Right cardiac atrium (tissue), 5 donors: ENCODE data around the gene AOPEP. TPM values are rescaled to one million over a fixed set of nuclear protein-coding genes. Genes with fewer than 3 reads are reported as not detected.

Experiments used
- ATAC-seq, 2 donors: fragments of 200-7000 bp; cut with Tn5 transposase; one replicate each; pipeline versions ENCODE4 v1.8.0 to v1.9.1; 2020; ENCODE audit warnings: moderate library complexity in 2 of 2, mild to moderate bottlenecking in 1 of 2
- DNase-seq, 3 donors: peaks; one replicate each; pipeline ENCODE4 v3.0.0-alpha.2; 2020
- H3K27ac ChIP-seq: one replicate; pipeline ENCODE4 v1.5.1; 2013; ENCODE audit warnings: mild to moderate bottlenecking, low read length, control low read depth, moderate library complexity
- H3K27me3 ChIP-seq: one replicate; pipeline ENCODE4 v1.6.1; 2013; ENCODE audit not compliant: control insufficient read depth, insufficient read depth
- H3K4me1 ChIP-seq: one replicate; pipeline ENCODE4 v1.6.1; 2013; ENCODE audit warnings: low read length; ENCODE audit not compliant: control insufficient read depth, insufficient read depth
- H3K4me3 ChIP-seq: one replicate; pipeline ENCODE4 v1.5.1; 2013; ENCODE audit warnings: low read length, control low read depth
- H3K9me3 ChIP-seq: one replicate; pipeline ENCODE4 v1.6.1; 2013; ENCODE audit warnings: low read length; ENCODE audit not compliant: control insufficient read depth
- WGBS: extraction: QIAGEN DNeasy Blood & Tissue Kit; methylation state at CpG from one replicate; pipeline ENCODE4 v1.1.7; 2013; 5-methylcytosine and 5-hydroxymethylcytosine counted together
- intact Hi-C, 4 donors: fragments of 100-400 bp; cut with DNase I; formaldehyde crosslinking; loops; one replicate each; pipeline versions ENCODE4 v1.11.0 to v1.14.0; 2022 to 2023
- polyA plus RNA-seq: library from polyadenylated mRNA; stranded (reverse); fragments of 200-250 nt; gene quantifications from one replicate; pipeline ENCODE4 v1.2.3, GENCODE V29; 2013
- total RNA-seq, 4 donors: library from RNA; stranded (reverse); fragmentation: NEBNext Ultra II Directional; extraction: Animal tissue kit (Norgen Biotek cat#: 25700); gene quantifications; one replicate each; pipeline ENCODE4 v1.2.1, GENCODE V29; 2021
- donor health status: healthy with polysubstance abuse.
- donor health status: DM: no; HTN: yes; CAD: no.
- donor health status: DM: no; HTN: no; CAD: no.
- donor health status: DM: no; HTN: yes; CAD: no; lungs with severe emphysema.
- donor health status: DM: yes; HTN: yes; CAD: no.

Gene AOPEP
- total and polyA plus RNA-seq, 5 donors, result 124 to 170 (median 154) TPM

DNA sequence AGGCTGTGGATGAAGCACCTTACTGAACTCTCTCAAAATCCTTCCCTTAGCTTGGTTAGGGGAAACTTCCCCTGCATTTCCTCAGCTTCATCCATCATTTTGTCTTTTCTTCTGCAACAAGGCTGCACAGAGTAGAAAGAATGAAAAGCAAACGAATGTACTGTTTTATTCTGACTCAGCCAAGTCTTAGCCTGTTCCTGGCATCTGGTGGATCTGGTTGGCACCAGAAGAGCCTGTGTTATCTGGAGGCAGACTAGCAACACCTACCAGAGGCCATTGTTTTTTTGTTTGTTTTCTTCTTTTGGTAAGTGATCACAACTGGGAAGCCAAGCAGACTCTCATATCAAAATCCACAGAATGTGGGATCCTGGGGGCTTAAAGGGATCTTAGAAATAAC is 390.3 kb downstream of the AOPEP start:
- intact Hi-C loops, result no loop called here
- Histone ChIP-seq H3K27me3 (no peaks in the 10 kb centered on the region), H3K27ac (no peak overlapping the region), H3K4me3 (no peak overlapping the region), H3K4me1 (peaks cover 4% of the 10 kb centered on the region), H3K9me3 (no peaks in the 10 kb centered on the region)
- 28% methylated on average over 1 of the region's 1 CpG for WGBS
- ATAC-seq (peak; percentile 22 to 36), DNase-seq (no peak)

DNA sequence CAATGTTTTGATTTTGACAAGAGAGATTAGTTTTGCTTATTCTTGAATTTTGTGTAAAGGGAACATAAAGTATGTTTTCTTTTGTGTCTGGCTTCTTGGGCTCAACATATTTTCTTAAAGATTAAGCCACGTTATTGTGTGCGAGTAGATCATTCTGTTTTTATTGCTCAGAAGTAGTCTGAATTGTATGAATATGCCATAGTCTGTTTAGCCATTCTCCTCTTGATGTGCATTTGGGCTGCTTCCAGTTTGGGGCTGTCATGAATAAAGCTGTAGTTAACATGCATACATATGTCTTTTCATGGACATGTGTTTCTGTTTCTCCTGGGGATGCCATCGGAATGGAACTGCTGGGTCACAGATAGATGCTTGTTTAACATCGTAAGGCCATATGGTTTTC is 392.1 kb downstream of the AOPEP start:
- Histone ChIP-seq H3K4me3 (no peak overlapping the region), H3K27ac (no peak overlapping the region), H3K9me3 (no peaks in the 10 kb centered on the region), H3K4me1 (peaks cover 4% of the 10 kb centered on the region), H3K27me3 (no peaks in the 10 kb centered on the region)
- DNase-seq (no peak), ATAC-seq (no peak)
- intact Hi-C loops, result no loop called here
- 59% methylated on average over 4 of the region's 4 CpGs for WGBS

DNA sequence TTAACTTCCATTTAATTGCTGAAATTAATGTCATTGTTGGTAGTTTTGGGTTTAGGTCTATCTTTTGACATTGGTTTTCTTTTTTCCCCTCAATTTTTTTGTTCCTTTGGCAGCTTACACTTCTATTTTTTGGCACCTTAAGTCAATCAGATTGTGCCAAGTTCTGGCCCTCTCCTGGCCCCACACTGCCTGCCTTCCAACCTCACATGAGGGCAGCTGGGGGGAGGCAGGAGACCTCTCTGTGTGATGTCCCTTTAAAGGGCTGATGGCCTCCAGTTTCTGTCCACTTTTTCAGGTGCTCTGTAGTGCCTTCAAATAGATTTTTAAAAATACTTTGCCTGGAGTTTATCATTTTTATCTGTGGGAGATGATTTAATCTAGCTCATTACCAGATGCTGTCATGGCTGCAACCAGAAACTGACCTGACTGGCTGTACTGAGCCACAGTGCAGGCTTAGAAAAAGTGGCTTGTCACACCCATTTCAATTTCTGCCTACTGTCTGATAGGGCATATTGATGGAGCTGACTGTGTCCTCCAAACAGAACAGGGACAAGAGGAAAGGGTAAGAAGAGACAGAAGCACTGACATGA is 394.4 kb downstream of the AOPEP start:
- no peaks in the 10 kb centered on the region for H3K9me3 ChIP-seq
- H3K27me3 ChIP-seq, result no peaks in the 10 kb centered on the region
- ATAC-seq, result no peak
- peaks cover 4% of the 10 kb centered on the region for H3K4me1 ChIP-seq
- H3K27ac ChIP-seq, result no peak overlapping the region
- no peak for DNase-seq
- H3K4me3 ChIP-seq, result no peak overlapping the region
- intact Hi-C loops, result no loop called here

DNA sequence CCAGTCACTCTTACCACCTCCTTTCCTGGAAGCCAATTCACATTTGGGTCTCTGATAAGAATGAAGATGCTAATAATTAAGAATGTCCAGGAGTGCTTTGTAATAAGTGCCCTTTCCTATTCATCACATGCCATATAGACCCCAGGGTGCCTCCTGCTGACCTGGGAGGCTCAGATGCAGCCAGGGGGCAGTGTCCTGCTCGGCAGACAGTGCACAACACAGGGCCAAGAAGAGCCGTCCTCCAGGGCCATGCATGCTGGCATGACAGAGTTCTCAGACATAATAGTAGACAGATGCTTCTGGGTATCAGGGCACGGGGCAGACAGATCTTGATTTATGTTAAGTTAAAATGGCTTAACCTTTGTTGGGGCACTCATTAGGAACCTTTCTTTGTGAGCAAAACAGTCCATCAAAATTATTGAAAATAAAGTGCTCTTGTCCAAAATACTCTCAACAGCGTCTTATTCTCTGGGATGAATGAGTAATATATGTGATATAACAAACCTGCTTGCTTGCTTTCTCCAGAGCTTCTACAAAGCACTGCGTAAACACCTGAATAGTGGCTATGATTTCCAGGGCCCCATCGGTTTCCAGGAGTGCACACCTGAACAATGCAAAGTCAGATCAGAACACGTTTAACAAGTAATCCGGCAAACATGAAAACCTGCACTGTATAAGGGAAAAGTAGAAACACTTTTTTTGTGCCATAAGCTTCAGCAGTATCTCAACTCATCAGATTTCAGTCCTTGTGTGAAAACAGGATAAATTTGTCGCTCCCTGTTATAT is 398.3 kb downstream of the AOPEP start:
- Histone ChIP-seq H3K4me1 (no peaks in the 10 kb centered on the region), H3K9me3 (no peaks in the 10 kb centered on the region), H3K27me3 (no peaks in the 10 kb centered on the region), H3K4me3 (no peak overlapping the region), H3K27ac (no peak overlapping the region)
- intact Hi-C loops, result loop anchor here in 3 of 4 donors (5.0 kb wide), 4 partner anchors 332 to 447 kb away; no protein-coding TSS in a partner anchor
- ATAC-seq (peak in 1 of 2 donors; percentile 16), DNase-seq (no peak)
- WGBS, result 84% methylated on average over 9 of the region's 9 CpGs

DNA sequence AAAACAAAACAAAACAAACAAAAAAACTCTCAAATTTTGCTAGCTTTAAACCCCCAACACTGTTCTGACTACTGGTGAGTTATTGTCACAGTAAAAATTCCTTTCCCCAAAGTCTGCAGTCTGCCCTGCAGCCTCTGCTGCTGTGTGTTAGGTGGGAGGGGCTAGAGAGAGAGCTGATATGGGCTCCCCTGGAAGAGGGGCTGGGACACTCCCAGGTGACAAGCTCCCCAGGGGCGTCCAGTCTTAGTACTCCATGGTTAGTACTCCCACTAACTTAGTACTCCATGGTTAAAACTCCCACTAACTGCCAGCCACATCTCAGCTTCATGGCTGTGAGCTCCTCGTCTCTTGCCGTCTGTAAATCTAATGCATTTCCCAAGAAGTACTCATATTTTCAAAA is 399.2 kb downstream of the AOPEP start:
- peak; percentile 8 to 12 for ATAC-seq
- Histone ChIP-seq H3K9me3 (no peaks in the 10 kb centered on the region), H3K27me3 (no peaks in the 10 kb centered on the region), H3K4me3 (no peak overlapping the region), H3K4me1 (no peaks in the 10 kb centered on the region), H3K27ac (no peak overlapping the region)
- DNase-seq, result no peak
- intact Hi-C loops, result loop anchor here in 3 of 4 donors (5.0 kb wide), 4 partner anchors 333 to 448 kb away; no protein-coding TSS in a partner anchor
- WGBS, result 72% methylated on average over 3 of the region's 3 CpGs

DNA sequence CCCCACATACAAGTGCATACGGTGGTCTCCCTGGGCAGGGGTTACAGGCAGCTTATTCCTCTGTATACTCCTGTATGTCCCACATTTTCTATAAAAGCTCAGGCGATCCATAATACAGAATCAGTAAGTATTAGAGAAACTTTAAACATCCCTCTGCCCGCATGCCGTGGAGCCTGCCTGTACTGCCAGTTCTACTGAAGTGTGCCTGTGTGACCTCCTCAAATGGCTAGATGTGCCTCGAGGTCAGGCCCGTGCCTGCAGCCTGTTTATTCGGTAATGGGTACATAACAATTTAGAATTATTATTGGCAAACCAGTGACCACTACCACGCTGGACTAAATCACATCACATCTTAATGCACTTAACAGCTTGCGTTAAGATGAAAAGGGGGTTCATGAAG is 400.2 kb downstream of the AOPEP start:
- H3K27ac ChIP-seq, result no peak overlapping the region
- intact Hi-C loops, result loop anchor here in 3 of 4 donors (5.0 kb wide), 4 partner anchors 334 to 449 kb away; no protein-coding TSS in a partner anchor
- H3K4me1 ChIP-seq, result no peaks in the 10 kb centered on the region

DNA sequence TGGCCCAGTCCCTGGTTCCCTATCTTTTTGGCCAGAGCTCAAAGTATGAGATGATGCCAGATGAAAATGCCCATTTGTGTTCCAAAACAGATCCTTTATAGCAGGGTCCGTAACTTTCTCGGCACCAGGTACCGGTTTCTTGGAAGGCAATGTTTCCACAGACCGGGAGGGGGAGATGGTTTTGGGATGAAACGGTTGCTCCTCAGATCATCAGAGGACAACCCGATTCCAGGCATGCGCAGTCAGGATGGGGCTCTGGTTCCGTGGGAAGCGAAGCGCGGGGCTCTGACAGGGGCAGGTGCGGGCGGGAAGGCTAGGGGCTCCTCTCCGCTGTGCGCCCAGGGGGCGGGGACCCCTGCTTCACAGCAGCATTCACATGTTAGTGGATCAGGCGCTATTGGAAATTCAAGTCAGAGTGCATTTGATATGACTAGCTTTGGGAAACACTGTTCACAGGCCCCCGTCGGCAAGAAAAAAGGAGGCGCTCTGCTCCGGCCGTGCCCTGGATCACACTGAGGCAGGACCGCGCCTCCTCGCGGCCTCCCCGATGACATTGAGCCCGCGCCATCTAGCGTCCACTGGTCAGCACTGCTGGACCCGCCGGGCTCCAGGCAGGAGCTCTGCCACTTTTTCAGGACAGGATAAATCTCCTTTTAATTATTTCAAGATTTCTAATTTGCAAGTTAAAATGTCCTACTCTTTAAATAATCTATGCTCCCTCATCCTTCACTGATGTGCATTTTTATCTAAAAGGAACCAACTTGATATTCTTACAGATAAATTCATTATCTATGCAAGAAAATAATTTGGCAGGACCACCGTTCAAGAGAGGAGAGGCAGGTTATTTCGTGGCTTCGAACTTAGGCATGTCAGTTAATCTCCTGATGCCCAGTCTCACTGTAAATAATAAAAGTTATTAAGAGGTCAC is 401.0 kb downstream of the AOPEP start:
- Histone ChIP-seq H3K27me3 (no peaks in the 10 kb centered on the region), H3K9me3 (no peaks in the 10 kb centered on the region), H3K4me3 (peak overlapping the region; percentile 34), H3K4me1 (no peaks in the 10 kb centered on the region), H3K27ac (no peak overlapping the region)
- 18% methylated on average over 35 of the region's 35 CpGs for WGBS
- intact Hi-C loops, result loop anchor here in 3 of 4 donors (5.0 kb wide), 4 partner anchors 335 to 450 kb away; no protein-coding TSS in a partner anchor
- ATAC-seq, result peak; percentile 87 to 92
- DNase-seq, result peak; percentile 90 to 97 (median 94)

More for the DNA sequence above, 400.2 kb downstream of the AOPEP start:
- Histone ChIP-seq H3K9me3 (no peaks in the 10 kb centered on the region), H3K27me3 (no peaks in the 10 kb centered on the region), H3K4me3 (no peak overlapping the region)
- ATAC-seq (no peak), DNase-seq (no peak)
- WGBS, result 83% methylated on average over 9 of the region's 9 CpGs

DNA sequence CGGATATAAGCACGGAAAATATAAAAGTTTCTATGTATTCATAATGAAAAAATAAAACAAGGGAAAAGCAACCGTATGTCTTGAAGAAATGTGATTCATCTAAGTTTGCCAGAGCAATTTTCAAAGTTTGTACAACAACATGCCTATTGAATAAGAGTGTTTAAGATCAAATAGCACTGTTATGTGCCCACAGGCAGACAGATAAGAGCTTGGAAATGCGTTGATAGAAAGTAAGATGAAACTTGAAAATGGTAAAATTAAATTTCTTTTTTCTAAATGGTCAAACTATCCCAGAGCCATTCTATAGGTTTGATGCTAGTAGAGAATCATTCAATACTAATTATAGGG is 401.7 kb downstream of the AOPEP start:
- no peaks in the 10 kb centered on the region for H3K27me3 ChIP-seq
- no peaks in the 10 kb centered on the region for H3K4me1 ChIP-seq
- no peak overlapping the region for H3K27ac ChIP-seq
- 80% methylated on average over 4 of the region's 4 CpGs for WGBS
- no peaks in the 10 kb centered on the region for H3K9me3 ChIP-seq
- ATAC-seq (no peak), DNase-seq (no peak)
- intact Hi-C loops, result loop anchor here in 3 of 4 donors (5.0 kb wide), 4 partner anchors 336 to 451 kb away; no protein-coding TSS in a partner anchor
- no peak overlapping the region for H3K4me3 ChIP-seq

DNA sequence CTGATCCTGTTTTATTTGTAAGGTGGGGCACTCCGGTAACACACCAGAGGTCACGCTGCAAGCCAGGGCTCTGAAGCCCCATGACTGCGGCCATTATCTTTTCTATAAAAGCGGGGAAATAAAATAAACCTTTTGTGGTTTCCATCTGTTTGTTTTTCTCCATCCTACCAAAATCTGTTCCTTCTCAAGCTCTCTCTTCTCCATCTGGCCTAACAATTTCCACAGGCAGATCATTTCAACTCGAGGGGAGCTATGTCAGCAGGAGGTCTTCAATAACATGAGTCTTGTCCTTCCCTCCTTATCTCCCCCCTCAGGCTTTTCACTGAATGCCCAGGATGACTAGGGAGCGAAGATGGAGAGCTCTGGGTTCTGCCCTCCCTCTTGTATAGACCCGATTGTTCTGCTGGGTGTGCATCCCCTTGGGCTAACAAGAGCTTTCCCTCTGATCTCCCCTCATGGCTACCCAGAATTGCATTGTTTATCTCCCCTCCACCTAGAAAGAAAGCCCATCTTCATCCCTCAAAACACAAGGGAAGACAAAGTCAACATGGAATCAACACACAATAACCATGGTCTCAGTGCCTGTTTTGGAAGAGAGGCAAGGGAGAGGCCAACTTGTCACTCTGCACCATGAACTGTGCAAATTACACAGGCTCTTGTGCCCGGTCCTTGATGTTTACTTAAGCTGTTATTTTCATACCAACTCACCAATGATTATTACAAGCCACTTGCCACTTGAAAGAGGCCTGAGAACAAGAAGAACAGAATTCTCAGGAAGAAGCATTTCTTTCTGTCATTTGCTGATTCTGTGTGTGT is 403.2 kb downstream of the AOPEP start:
- no peak overlapping the region for H3K27ac ChIP-seq
- intact Hi-C loops, result loop anchor here (2.0 to 5.0 kb wide), 6 partner anchors 337 to 452 kb away; no protein-coding TSS in a partner anchor
- H3K4me3 ChIP-seq, result no peak overlapping the region
- DNase-seq, result no peak
- WGBS, result 90% methylated on average over 8 of the region's 8 CpGs
- H3K9me3 ChIP-seq, result no peaks in the 10 kb centered on the region
- no peaks in the 10 kb centered on the region for H3K4me1 ChIP-seq
- ATAC-seq, result no peak
- H3K27me3 ChIP-seq, result no peaks in the 10 kb centered on the region

DNA sequence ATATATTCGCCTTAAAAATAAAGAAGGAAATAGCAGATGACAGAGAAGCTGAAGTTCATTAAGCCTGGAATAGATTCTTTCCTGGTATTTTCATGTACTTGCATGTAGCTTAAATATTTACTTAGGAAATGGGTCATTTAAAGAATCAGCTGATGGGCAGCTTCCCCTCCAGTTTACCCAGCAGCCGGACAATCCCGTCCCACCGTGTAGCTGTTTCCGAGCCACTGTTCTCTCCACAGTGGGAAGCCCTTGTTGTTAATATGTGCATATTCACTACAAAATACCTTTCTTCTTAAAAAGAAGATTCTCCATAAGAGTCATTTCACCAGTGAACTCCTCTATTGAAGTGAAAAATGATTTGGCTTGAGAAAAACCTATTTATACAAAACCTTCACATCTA is 404.0 kb downstream of the AOPEP start:
- Histone ChIP-seq H3K27ac (no peak overlapping the region), H3K4me1 (no peaks in the 10 kb centered on the region), H3K4me3 (no peak overlapping the region), H3K9me3 (no peaks in the 10 kb centered on the region), H3K27me3 (no peaks in the 10 kb centered on the region)
- ATAC-seq (no peak), DNase-seq (no peak)
- intact Hi-C loops, result loop anchor here in 1 of 4 donors (2.0 to 5.0 kb wide), 2 partner anchors 343 to 450 kb away; no protein-coding TSS in a partner anchor
- 87% methylated on average over 5 of the region's 5 CpGs for WGBS
